CD4-positive, alpha-beta T cell (primary cell): ENCODE measurements around the gene AVEN. TPM values are rescaled to one million over a fixed set of nuclear protein-coding genes. Genes with fewer than 3 reads are reported as not detected.

ENCODE experiments used
- ATAC-seq: fragments of 200-7000 bp; cut with Tn5 transposase; one replicate; pipeline ENCODE4 v1.10.0; 2022; ENCODE audit warnings: mild to moderate bottlenecking; ENCODE audit not compliant: poor library complexity
- CTCF ChIA-PET: fragments of 350-600 bp; sonication (Branson Sonifier 250); formaldehyde crosslinking; loops from one replicate; lab custom pipeline; 2021; ENCODE audit warnings: antibody characterized with exemption, inconsistent platforms; lab: Charles Lee
- POLR2A ChIA-PET: fragments of 350-600 bp; sonication (Branson Sonifier 250); formaldehyde crosslinking; loops from one replicate; lab custom pipeline; 2021; ENCODE audit warnings: antibody characterized with exemption, inconsistent platforms; lab: Charles Lee
- DNase-seq, 14 experiments: peaks; one replicate each; pipeline ENCODE4 v3.0.0-alpha.2; 2013 to 2020; ENCODE audit warnings: mixed read lengths in 2 of 14
- H3K27ac ChIP-seq, 2 donors: one replicate each; pipeline versions ENCODE4 v1.5.1 to v1.7.0; 2013; ENCODE audit warnings: low read length in 2 of 2, low read depth in 1 of 2, mild to moderate bottlenecking in 1 of 2
- H3K27me3 ChIP-seq, 2 experiments: 1 replicate in 1 of 2; 2 replicates in 1 of 2; pipeline versions ENCODE4 v1.6.1 to v1.7.0; 2013; ENCODE audit warnings: low read length in 2 of 2, control low read depth in 1 of 2, mild to moderate bottlenecking in 1 of 2, moderate library complexity in 1 of 2; ENCODE audit not compliant: insufficient read depth in 2 of 2, control insufficient read depth in 1 of 2
- H3K36me3 ChIP-seq: one replicate; pipeline ENCODE4 v1.6.1; 2013; ENCODE audit warnings: low read length, control low read depth; ENCODE audit not compliant: insufficient read depth
- H3K4me1 ChIP-seq: one replicate; pipeline ENCODE4 v1.6.1; 2013; ENCODE audit warnings: low read length, control low read depth; ENCODE audit not compliant: insufficient read depth
- H3K4me3 ChIP-seq: one replicate; pipeline ENCODE4 v1.5.1; 2013; ENCODE audit warnings: mild to moderate bottlenecking, low read length, moderate library complexity
- H3K9me3 ChIP-seq, 2 experiments: 1 replicate in 1 of 2; 2 replicates in 1 of 2; pipeline versions ENCODE4 v1.6.1 to v1.7.0; 2013; ENCODE audit warnings: low read length in 2 of 2, mild to moderate bottlenecking in 2 of 2, control low read depth in 1 of 2, moderate library complexity in 1 of 2; ENCODE audit not compliant: control insufficient read depth in 1 of 2, insufficient read depth in 1 of 2
- H3K27ac Mint-ChIP-seq: one replicate; pipeline ENCODE4 v1.8.0; 2020; ENCODE audit warnings: mixed read lengths
- H3K27me3 Mint-ChIP-seq: one replicate; pipeline ENCODE4 v1.8.0; 2021; ENCODE audit warnings: mixed read lengths
- H3K36me3 Mint-ChIP-seq: one replicate; pipeline ENCODE4 v1.8.0; 2021; ENCODE audit warnings: low read depth, mixed read lengths
- H3K4me1 Mint-ChIP-seq: one replicate; pipeline ENCODE4 v1.8.0; 2021; ENCODE audit warnings: low read depth, mixed read lengths
- H3K4me3 Mint-ChIP-seq: one replicate; pipeline ENCODE4 v1.8.0; 2020; ENCODE audit warnings: mild to moderate bottlenecking, mixed read lengths
- H3K9me3 Mint-ChIP-seq: one replicate; pipeline ENCODE4 v1.8.0; 2020; ENCODE audit warnings: mixed read lengths
- intact Hi-C, 2 experiments: fragments of 100-400 bp; cut with DNase I in 1 of 2; cut with micrococcal nuclease in 1 of 2; formaldehyde crosslinking; loops; one replicate each; pipeline versions ENCODE4 v1.15.1 to v1.9.0; 2023 to 2025; cut with DNase I, micrococcal nuclease
- total RNA-seq, 174 experiments: library from RNA in 2 of 174; stranded (reverse) in 2 of 174; gene quantifications; one replicate each; pipeline ENCODE4 v1.2.3 and lab custom pipeline; 2021 to 2026
- TF ChIP-seq, protein P1 (sequence below): fragments of 200-600 bp; IDR thresholded peaks from one replicate; pipeline ENCODE4 v1.8.0; 2022; ENCODE audit warnings: antibody characterized with exemption, mild to moderate bottlenecking

Gene AVEN
- total RNA-seq, 2 experiments from 2014 or later = 4.5 to 4.9 TPM

DNA sequence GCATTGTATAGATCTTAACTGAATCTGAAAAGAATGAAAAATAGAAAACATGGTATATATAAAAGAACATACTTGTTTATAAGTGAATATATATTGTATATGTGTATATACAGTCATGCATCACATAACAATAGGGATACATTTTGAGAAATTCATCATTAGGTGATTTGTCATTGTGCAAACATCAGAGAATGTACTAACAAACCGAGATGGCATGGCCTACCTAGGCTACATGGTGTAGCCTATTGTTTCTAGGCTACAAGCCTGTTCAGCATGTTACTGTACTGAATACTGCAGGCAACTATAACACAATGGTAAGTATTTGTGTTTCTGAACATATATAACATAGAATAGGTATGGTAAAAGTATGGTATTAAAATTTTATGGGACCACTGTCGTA, 135.3 kb downstream of the AVEN start:
- H3K27ac ChIP-seq = no peak overlapping the region
- DNase-seq = no peak
- no peaks in the 10 kb centered on the region for H3K9me3 ChIP-seq
- no peak for ATAC-seq
- intact Hi-C loops = loop anchor here in 1 of 2 experiments (2.0 kb wide), 1 partner anchor 35 kb away; no protein-coding TSS in a partner anchor
- H3K9me3 Mint-ChIP-seq = peaks cover 7% of the 10 kb centered on the region
- no peaks in the 10 kb centered on the region for H3K4me1 ChIP-seq
- ChIA-PET CTCF (no interaction called here), POLR2A (no interaction called here)
- H3K4me3 Mint-ChIP-seq = no peak overlapping the region
- no peaks in the 10 kb centered on the region for H3K4me1 Mint-ChIP-seq
- no peaks in the 10 kb centered on the region for H3K36me3 ChIP-seq
- no peak overlapping the region for H3K27ac Mint-ChIP-seq
- no peaks in the 10 kb centered on the region for H3K27me3 Mint-ChIP-seq
- peaks cover 4% of the 10 kb centered on the region for H3K36me3 Mint-ChIP-seq
- H3K4me3 ChIP-seq = no peak overlapping the region
- TF ChIP-seq, protein P1, sequence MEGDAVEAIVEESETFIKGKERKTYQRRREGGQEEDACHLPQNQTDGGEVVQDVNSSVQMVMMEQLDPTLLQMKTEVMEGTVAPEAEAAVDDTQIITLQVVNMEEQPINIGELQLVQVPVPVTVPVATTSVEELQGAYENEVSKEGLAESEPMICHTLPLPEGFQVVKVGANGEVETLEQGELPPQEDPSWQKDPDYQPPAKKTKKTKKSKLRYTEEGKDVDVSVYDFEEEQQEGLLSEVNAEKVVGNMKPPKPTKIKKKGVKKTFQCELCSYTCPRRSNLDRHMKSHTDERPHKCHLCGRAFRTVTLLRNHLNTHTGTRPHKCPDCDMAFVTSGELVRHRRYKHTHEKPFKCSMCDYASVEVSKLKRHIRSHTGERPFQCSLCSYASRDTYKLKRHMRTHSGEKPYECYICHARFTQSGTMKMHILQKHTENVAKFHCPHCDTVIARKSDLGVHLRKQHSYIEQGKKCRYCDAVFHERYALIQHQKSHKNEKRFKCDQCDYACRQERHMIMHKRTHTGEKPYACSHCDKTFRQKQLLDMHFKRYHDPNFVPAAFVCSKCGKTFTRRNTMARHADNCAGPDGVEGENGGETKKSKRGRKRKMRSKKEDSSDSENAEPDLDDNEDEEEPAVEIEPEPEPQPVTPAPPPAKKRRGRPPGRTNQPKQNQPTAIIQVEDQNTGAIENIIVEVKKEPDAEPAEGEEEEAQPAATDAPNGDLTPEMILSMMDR = no peak
- H3K27me3 ChIP-seq = no peaks in the 10 kb centered on the region

DNA sequence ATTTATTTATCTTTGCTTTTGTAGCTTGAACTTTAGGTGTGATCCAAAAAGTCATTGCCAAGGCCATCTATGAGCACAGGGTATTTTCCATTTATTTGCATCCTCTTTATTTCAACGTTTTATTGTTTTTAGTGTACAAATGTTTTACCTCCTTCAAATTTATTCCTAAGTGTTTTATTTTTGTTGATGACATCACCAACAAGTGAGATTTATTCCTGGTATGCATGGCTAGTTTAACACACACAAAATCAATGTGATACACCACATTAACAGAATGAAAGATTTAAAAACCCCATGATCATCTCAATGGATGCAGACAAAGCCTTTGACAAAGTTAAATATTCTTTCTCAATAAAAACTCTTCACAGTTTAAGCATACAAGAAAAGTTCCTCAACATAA, 137.0 kb downstream of the AVEN start:
- POLR2A ChIA-PET = no interaction called here
- Mint-ChIP-seq H3K27ac (no peak overlapping the region), H3K27me3 (no peaks in the 10 kb centered on the region), H3K9me3 (peaks cover 7% of the 10 kb centered on the region), H3K4me1 (no peaks in the 10 kb centered on the region), H3K36me3 (peaks cover 4% of the 10 kb centered on the region), H3K4me3 (no peak overlapping the region)
- intact Hi-C loops = loop anchor here in 1 of 2 experiments (2.0 kb wide), 1 partner anchor 37 kb away; no protein-coding TSS in a partner anchor
- DNase-seq (no peak), ATAC-seq (no peak)
- Histone ChIP-seq H3K4me3 (no peak overlapping the region), H3K4me1 (no peaks in the 10 kb centered on the region), H3K36me3 (no peaks in the 10 kb centered on the region), H3K27ac (no peak overlapping the region), H3K27me3 (no peaks in the 10 kb centered on the region), H3K9me3 (no peaks in the 10 kb centered on the region)
- CTCF ChIA-PET = no interaction called here
- TF ChIP-seq, protein P1 = no peak

DNA sequence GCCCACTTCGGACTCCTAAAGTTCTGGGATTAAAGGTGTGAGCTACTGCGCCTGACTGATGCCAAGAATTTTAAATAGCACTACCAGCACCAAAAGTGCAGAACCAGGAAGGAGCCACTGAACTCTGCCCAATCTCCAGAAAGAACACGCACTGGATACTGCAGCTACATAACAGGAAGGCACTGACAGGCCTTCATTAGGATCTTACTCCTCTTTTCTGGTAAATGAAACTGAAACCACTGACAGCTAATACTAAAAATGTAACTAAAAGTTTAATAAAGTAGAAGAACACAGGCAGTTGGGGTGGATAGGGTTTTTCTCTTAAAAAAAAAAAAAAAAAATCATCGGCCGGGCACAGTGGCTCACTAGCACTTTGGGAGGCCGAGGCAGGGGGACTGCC, 144.8 kb downstream of the AVEN start:
- intact Hi-C loops = no loop called here
- no peak overlapping the region for H3K27ac ChIP-seq
- TF ChIP-seq, protein P1 = no peak
- no peaks in the 10 kb centered on the region for H3K36me3 Mint-ChIP-seq
- no peaks in the 10 kb centered on the region for H3K36me3 ChIP-seq
- POLR2A ChIA-PET = no interaction called here
- DNase-seq (no peak), ATAC-seq (no peak)
- no peak overlapping the region for H3K4me3 ChIP-seq
- no peaks in the 10 kb centered on the region for H3K27me3 ChIP-seq
- no peak overlapping the region for H3K4me3 Mint-ChIP-seq
- no peaks in the 10 kb centered on the region for H3K9me3 ChIP-seq
- no peaks in the 10 kb centered on the region for H3K4me1 ChIP-seq
- no peaks in the 10 kb centered on the region for H3K9me3 Mint-ChIP-seq
- no peaks in the 10 kb centered on the region for H3K4me1 Mint-ChIP-seq
- CTCF ChIA-PET = no interaction called here
- no peak overlapping the region for H3K27ac Mint-ChIP-seq
- H3K27me3 Mint-ChIP-seq = no peaks in the 10 kb centered on the region
